Germinal center (tissue), 1 donor: ENCODE data around the gene LAMA1.

Experiments
- DNase-seq: peaks from one replicate; pipeline ENCODE4 v3.0.0; 2012; ENCODE audit warnings: mixed read lengths, low spot score

Gene LAMA1

DNA sequence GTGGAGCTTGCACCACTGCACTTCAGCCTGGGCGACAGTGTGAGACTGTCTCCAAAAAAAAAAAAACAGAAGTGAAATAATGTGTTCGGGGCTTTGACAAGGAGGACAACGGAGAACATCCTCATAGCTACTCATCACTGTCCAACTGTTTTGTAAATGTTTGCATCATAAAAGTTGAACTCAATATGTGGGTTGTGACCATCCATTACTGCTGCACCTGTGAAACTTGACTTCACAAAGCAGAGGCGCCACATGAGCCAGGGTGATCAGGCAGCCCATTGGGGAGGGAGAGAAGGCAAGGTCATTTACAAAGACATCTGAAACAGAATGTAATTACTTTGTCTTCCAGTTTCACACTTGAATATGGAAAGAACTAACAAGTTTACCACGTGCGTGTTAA is 61.6 kb downstream of the LAMA1 start:
- DNase-seq: no peak

DNA sequence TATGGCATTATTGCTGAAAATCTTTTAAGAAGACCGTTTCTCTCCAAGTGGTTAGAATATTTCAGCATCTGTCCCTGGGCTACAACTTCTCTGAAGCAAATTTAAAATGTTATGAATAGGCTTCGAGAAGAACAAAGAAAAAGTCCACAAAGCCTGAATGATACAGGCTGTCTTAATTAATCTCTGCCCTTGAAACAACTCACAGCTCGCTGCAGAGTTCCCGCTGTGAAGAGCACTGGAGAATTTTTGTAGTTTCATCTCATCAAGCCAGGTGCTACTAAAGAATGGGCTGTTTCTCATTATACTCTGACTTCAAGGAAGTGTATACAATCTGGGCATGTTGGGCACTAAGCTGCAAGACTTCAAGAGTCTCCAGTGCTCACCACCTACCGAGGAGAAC is 67.6 kb downstream of the LAMA1 start:
- no peak for DNase-seq

GRCh38 chr18:7048081-7048480 is 69.5 kb downstream of the LAMA1 start:
- no peak for DNase-seq

DNA sequence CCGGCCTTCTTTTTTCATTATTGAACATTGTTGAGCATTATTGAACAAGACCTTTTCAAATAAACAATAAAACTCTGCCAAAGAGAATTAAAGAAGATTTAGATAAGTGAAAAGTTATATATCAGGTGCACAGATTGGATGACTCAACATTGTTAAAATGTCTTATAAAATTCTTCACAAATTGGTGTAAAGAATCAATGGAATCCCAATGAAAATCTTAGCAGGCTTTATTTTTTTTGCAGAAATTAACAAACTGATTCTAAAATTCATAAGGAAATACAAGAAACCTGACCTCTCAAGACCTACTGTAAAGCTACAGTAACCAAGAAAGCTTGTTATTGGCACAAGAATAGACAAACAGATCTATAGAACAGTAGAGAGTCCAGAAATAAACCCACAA is 70.3 kb downstream of the LAMA1 start:
- DNase-seq: no peak

DNA sequence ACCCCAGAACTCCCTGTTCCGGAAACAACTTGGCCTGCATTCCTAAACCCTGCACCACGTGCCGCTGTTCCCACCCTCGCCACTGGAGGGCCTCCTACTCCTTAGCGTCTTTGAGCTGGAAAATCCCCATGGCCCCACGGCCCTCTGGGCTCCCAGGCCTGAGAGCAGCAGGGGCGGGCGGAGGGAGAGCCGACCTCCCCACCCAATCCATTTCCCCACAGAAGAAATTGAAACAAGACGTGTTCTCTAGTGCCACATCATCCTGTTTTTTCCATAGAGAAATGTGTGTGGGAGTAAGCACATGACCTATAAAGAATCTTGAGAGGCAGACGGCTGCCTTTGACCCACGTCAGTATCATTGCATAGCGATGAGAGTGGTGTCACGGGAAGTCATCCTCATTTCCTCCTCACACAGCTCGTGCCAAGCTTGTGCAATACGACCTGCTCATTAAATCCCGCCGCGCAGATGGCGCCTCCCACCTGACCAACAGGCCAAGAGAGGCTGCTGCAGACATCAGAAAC is 79.2 kb downstream of the LAMA1 start:
- DNase-seq: no peak

- DNase-seq: no peak
Measured at GRCh38 chr18:7037470-7037869, 80.1 kb downstream of the LAMA1 start.

DNA sequence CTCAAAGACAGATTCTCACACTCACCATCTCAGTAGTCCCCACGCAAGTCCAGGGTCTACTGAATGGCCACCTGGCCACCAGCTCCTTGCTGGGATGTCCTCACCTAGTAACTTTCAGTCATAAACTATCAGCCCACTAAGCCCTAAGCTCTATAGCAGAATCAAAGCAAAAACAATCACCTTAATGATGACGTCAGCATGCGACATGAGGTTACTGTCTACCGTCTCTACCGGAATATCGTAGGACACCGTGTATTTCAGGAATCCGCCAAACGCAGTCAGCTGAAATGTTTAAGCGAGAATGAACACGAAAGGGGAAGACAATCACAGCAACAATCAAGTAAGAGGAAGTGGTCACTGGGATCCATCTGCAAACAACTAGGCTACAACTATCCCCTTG is 81.8 kb downstream of the LAMA1 start:
- no peak for DNase-seq

- DNase-seq: no peak
Measured at GRCh38 chr18:7034924-7035323, 82.7 kb downstream of the LAMA1 start.

- no peak for DNase-seq
Measured at GRCh38 chr18:7032537-7032936, 85.1 kb downstream of the LAMA1 start.

DNA sequence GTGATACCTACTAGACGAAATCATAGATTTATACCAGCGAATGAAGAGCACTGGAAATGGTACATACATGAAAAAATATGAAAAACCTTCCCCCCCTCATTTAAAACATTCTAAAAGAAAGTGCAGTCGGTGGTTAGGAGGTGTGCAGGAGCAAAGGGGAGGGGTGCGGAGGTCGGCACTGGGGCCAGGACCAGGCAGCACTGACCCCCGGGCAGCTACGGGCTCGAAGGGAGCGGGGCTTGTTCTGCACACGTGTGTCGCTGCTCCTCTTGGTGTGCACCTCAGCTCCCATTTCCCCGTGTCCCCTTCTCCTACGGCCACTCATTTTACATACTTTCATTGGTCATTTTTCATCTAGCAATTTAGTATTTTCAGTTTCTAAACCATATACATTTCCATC is 89.0 kb downstream of the LAMA1 start:
- no peak for DNase-seq

GRCh38 chr18:7025194-7025593 is 92.4 kb downstream of the LAMA1 start:
- DNase-seq: no peak

DNA sequence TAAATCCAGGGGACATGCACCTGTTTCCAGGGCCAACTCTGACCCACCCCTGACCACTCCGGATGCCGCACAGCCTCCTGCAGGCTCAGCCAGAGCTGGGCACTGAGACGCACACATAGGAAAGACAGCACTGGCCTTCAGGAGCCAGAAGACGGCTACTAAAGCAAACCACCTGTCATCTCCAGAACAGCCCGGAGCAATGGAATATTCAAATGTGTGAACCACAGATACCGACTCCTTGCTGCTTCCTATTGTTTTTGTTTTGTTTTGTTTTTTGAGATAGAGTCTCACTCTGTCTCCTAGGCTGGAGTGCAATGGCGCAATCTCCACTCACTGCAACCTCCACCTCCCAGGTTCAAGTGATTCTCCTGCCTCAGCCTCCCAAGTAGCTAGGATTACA is 94.0 kb downstream of the LAMA1 start:
- DNase-seq: no peak

- DNase-seq: no peak
Measured at GRCh38 chr18:7023063-7023580, 94.5 kb downstream of the LAMA1 start.

DNA sequence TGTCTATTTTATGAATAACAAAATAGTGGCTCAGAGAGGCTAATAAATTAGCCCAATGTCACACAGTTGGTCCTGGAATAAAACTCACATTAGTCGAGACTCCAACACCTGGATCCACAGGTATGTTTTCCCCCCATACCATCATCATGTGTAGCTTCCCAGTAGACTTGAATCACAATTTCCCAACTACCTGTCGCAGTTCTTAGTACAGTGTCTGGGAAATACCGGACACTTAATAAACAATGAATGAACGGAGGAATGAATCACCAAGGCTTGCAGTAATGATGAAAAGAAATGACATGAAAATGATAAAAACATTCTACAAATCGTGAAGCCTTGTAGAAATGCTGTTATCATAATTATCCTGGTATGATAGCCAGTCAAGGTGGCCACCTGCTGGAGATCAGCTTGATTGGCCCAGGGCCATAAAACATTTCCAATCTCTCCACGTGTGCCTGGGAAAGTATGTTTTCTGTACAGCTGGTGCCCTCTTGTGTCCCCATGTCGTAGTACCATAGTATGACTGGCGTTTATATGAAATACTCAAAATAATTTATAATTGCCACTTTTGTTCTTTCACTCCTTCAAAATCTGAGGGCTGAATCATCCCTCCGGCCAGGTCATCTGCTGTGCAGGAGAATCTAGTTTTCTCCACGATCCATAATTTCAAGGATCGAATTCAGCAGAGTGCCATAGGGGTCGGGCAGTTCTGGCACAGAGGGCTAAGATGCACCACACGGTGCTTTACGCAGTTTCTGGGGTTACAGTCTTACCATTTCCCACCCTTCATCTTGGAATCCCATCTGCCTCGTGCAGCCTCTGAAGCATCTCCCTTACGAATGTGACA is 95.4 kb downstream of the LAMA1 start:
- no peak for DNase-seq

DNA sequence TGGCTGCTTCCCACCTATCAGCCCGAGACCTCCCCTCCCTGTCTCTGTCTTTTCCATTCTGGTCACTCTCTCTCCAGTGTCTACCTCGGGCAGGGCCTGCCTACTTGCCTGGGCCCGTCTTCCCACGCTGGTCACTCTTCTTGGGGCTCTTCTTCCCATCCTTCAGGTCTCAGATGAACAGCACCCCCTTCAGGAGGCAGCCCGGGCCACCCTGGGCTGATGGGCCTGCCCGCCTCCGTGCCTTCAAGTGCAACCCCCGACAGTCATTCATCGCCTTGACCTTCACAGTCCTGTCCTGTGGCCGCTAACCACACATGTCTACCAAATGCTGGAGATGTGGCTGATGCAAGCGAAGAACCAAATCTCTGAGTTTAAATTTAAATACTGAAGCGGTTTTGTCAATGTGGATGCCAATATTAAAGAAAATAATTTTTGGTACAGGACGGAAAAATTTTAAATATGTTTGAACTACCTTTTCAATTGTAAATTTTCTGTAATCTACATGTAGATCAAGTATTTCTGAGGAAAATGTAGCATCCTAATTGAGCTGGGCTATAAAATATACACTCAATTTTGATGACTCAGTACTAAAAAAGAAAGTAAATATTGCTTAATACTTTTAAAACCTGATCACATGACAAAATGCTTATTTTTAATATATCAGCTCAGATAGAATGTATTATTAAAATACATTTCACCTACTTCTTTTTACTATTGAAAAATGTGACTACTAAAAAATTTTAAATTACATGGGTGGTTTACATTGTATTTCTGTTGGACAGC is 96.4 kb downstream of the LAMA1 start:
- DNase-seq: no peak

GRCh38 chr18:7017013-7017412 is 100.6 kb downstream of the LAMA1 start:
- no peak for DNase-seq

DNA sequence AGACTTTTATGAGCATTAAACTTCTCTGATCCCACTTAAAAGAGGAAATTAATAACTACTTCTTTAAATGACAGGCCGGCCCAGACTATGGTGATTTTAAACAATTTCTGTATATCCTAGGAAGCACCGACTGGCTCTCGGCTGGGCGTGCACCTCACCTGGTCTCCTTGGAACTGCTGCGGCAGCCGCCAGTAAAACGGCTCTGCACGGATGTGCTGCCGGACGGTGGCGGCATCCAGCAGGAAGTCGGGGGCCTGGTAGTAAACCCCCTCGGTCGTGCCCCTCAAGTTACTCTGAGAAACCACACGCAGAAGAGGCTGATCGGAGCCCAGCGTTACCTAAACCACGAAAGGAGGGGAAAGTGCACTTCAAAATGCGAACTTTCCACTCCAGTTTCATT is 106.5 kb downstream of the LAMA1 start:
- no peak for DNase-seq

DNA sequence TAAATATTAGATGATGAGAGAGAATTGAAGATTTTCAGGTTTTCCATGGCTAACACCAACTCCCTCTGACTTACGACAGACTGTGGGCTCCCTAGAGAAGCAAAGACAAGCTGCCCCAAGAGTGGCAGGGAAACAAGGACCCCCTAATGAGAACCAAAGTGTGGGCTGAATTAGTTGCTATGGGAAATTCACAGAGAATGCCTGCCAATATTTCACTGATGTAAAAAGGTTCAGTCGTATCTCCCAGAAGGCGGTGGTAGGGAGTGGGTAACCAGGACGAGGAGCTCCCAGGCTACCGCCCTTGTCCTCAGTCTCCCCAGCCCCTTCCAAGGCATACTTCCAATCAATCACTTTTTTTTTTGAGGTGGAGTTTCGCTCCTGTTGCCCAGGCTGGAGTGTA is 113.6 kb downstream of the LAMA1 start:
- DNase-seq: no peak

DNA sequence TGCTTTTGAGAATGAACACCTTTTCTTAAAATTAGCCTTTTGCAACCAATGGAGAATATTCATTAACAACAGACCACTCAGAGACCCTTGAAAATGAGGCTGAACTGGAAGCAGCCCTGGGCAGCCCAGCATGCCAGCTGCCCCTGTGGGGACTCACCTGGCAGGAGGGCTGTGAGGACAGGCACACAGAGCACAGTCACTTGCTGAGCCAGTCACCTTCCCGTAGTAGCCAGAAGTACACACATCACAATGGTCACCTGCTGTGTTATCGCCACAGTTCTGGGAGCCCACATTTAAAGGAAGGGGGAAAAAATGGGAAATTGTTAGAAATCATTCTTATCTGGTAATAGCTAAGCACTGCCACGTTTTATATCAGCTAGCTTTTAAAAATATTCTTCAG is 115.5 kb downstream of the LAMA1 start:
- DNase-seq: no peak

DNA sequence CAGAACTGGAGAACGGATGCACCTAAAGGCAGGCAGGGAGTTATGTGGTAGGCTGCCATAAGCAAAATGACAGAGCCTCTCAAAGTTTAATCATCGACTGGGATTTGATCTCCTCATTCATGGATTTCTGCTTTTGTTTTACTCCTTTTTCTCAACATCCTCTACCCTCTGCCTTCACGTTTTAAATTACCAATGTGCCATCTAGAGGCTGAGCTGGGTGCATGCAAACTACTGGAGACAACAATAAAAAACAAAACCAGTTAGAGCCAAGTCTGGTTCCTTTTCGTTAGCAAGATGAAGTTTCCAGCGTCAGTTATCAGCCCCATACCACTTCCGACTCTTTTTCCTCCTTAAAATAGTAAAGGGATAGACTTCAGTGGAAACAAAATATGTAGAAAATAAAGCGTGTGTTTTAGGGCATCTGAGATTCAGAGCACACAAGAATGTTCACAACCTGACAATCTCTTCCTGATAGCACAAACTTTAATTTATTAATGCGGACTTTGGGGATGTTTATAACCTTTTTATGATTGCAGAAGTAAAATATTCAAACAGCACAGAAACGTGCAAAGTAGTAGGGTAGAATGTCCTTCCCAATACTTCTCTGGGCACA is 117.0 kb downstream of the LAMA1 start:
- DNase-seq: no peak

GRCh38 chr18:6997808-6998207 is 119.8 kb downstream of the LAMA1 start:
- DNase-seq: no peak

GRCh38 chr18:6994771-6995430 is 122.7 kb downstream of the LAMA1 start:
- no peak for DNase-seq
